Measurements from ENCODE around the gene NHLRC1. TPM values are rescaled to one million over a fixed set of nuclear protein-coding genes. Genes with fewer than 3 reads are reported as not detected.

The NHLRC1 gene
- total and polyA plus RNA-seq, 2 of the 13 experiments (the other 11 are each of a cell fraction or from before 2014, with no cell fraction given): 0.04 to 0.11 TPM

GRCh38 chr6:18155150-18155863 lies 32.8 kb upstream of the NHLRC1 start, which contains the start of gene KDM1B (continued):
- TF ChIP-seq, protein P1, sequence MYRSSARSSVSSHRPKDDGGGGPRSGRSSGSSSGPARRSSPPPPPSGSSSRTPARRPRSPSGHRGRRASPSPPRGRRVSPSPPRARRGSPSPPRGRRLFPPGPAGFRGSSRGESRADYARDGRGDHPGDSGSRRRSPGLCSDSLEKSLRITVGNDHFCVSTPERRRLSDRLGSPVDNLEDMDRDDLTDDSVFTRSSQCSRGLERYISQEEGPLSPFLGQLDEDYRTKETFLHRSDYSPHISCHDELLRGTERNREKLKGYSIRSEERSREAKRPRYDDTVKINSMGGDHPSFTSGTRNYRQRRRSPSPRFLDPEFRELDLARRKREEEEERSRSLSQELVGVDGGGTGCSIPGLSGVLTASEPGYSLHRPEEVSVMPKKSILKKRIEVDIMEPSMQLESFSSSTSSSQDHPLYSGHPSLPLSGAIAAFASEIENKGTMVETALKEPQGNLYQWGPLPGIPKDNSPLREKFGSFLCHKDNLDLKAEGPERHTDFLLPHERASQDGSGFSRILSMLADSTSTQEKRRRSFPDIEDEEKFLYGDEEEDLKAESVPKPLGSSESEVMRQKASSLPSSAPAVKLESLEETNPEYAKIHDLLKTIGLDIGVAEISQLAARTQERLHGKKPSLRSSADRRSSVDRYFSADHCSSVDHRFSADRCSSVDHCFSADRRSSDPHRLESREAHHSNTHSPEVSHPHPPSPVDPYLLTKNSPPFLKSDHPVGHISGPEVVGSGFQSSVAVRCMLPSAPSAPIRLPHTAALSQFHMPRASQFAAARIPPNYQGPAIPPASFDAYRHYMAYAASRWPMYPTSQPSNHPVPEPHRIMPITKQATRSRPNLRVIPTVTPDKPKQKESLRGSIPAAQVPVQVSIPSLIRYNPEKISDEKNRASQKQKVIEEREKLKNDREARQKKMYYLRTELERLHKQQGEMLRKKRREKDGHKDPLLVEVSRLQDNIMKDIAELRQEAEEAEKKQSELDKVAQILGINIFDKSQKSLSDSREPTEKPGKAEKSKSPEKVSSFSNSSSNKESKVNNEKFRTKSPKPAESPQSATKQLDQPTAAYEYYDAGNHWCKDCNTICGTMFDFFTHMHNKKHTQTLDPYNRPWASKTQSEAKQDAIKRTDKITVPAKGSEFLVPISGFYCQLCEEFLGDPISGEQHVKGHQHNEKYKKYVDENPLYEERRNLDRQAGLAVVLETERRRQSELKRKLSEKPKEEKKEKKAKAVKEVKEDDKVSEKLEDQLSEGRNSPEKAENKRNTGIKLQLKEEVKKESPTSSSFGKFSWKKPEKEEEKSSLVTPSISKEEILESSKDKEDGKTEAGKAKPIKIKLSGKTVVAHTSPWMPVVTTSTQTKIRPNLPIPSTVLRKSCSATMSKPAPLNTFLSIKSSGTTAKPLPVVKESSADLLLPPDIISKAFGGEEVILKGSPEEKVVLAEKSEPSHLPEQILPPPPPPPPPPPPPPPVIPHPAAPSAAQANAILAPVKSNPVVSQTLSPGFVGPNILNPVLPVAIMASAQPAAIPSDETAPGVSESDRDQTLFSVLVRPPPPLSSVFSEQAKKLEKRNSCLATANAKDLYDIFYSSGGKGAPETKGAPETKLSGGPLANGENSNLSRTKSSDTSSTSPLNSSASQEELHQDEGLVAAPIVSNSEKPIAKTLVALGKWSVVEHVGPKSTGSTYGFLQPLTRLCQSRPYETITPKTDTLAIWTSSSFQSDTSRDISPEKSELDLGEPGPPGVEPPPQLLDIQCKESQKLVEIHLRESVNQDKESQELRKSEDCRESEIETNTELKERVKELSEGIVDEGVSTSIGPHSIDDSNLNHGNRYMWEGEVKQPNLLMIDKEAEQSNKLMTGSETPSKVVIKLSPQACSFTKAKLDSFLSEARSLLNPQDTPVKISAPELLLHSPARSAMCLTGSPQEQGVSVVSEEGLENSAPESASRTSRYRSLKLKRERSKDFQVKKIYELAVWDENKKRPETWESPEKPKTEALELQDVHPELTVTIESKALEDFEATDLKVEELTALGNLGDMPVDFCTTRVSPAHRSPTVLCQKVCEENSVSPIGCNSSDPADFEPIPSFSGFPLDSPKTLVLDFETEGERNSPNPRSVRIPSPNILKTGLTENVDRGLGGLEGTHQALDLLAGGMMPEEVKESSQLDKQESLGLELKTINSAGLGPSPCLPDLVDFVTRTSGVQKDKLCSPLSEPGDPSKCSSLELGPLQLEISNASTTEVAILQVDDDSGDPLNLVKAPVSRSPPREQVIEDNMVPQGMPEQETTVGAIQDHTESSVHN (CRISPR knock-in tag; IDR thresholded peaks at IDR 0.05): no peak
- TF ChIP-seq ZNF281 (CRISPR knock-in tag; IDR thresholded peaks at IDR 0.05; ENCODE audit: borderline replicate concordance): no peak
- no peak for TF ChIP-seq ZNF282 (IDR thresholded peaks at IDR 0.05; ENCODE audit: partially characterized antibody)
- TF ChIP-seq ELF4 (CRISPR knock-in tag; IDR thresholded peaks at IDR 0.05; ENCODE audit: borderline replicate concordance): 0 out of 2 replicates have a peak, but pooled peaks have one; percentile 50
- TF ChIP-seq TFE3 (CRISPR knock-in tag; IDR thresholded peaks at IDR 0.05): peak; percentile 13; the same call in 1 of the 2 replicates
- no peak for TF ChIP-seq ZMAT5 (CRISPR knock-in tag; IDR thresholded peaks at IDR 0.05; ENCODE audit: borderline replicate concordance, low read depth)
- no peak for TF ChIP-seq GLI4 (CRISPR knock-in tag; IDR thresholded peaks at IDR 0.05; ENCODE audit: borderline replicate concordance)
- peak; percentile 11; the same call in 1 of the 2 replicates for TF ChIP-seq ISL2 (CRISPR knock-in tag; IDR thresholded peaks at IDR 0.05)
- TF ChIP-seq, protein P2, sequence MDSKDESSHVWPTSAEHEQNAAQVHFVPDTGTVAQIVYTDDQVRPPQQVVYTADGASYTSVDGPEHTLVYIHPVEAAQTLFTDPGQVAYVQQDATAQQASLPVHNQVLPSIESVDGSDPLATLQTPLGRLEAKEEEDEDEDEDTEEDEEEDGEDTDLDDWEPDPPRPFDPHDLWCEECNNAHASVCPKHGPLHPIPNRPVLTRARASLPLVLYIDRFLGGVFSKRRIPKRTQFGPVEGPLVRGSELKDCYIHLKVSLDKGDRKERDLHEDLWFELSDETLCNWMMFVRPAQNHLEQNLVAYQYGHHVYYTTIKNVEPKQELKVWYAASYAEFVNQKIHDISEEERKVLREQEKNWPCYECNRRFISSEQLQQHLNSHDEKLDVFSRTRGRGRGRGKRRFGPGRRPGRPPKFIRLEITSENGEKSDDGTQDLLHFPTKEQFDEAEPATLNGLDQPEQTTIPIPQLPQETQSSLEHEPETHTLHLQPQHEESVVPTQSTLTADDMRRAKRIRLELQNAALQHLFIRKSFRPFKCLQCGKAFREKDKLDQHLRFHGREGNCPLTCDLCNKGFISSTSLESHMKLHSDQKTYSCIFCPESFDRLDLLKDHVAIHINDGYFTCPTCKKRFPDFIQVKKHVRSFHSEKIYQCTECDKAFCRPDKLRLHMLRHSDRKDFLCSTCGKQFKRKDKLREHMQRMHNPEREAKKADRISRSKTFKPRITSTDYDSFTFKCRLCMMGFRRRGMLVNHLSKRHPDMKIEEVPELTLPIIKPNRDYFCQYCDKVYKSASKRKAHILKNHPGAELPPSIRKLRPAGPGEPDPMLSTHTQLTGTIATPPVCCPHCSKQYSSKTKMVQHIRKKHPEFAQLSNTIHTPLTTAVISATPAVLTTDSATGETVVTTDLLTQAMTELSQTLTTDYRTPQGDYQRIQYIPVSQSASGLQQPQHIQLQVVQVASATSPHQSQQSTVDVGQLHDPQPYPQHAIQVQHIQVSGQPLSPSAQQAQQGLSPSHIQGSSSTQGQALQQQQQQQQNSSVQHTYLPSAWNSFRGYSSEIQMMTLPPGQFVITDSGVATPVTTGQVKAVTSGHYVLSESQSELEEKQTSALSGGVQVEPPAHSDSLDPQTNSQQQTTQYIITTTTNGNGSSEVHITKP (CRISPR knock-in tag; IDR thresholded peaks at IDR 0.05; ENCODE audit: low read depth): no peak
